Transverse colon (tissue), 4 donors: Measurements from ENCODE around the gene ATXN2. TPM values are rescaled to one million over a fixed set of nuclear protein-coding genes. Genes with fewer than 3 reads are reported as not detected.
"Not testable (repeated sequence)": the region's sequence is repeated elsewhere in the genome, so short reads cannot be mapped to it uniquely, and the experiment has no call there.

Source experiments
- DNase-seq: peaks from one replicate; pipeline ENCODE4 v3.0.0-alpha.2; 2019
- H3K27ac ChIP-seq, 4 donors: fragments of 200-600 bp; sonication (generic); 2 replicates each; pipeline ENCODE4 v1.5.1; 2016 to 2018; ENCODE audit warnings: inconsistent platforms in 4 of 4
- H3K27me3 ChIP-seq: fragments of 200-600 bp; sonication (generic); 2 replicates; pipeline ENCODE4 v1.5.1; 2017; ENCODE audit warnings: inconsistent platforms
- H3K36me3 ChIP-seq, 4 donors: fragments of 200-600 bp; sonication (generic); 2 replicates each; pipeline ENCODE4 v1.5.1; 2017 to 2019; ENCODE audit warnings: inconsistent platforms in 4 of 4
- H3K4me1 ChIP-seq, 4 donors: fragments of 200-600 bp; sonication (generic); 2 replicates each; pipeline ENCODE4 v1.5.1; 2017 to 2020; ENCODE audit warnings: inconsistent platforms in 4 of 4
- H3K4me3 ChIP-seq, 4 donors: fragments of 200-600 bp; sonication (generic); 1 replicate in 1 of 4; 2 replicates in 3 of 4; pipeline versions ENCODE4 v1.5.1 to v1.6.1; 2017 to 2019; ENCODE audit warnings: inconsistent platforms in 4 of 4
- H3K9me3 ChIP-seq, 2 donors: fragments of 200-600 bp; sonication (generic); 2 replicates each; pipeline ENCODE4 v1.5.1; 2017 to 2019; ENCODE audit warnings: inconsistent platforms in 2 of 2
- EP300 ChIP-seq: sonication (generic); formaldehyde crosslinking; IDR thresholded peaks from one replicate; pipeline ENCODE4 v1.6.1; 2017; ENCODE audit warnings: antibody characterized with exemption, low read depth
- POLR2A ChIP-seq: fragments of 450-650 bp; IDR thresholded peaks from one replicate; pipeline ENCODE4 v1.6.1; 2016; ENCODE audit warnings: antibody characterized with exemption, mild to moderate bottlenecking, moderate library complexity
- POLR2AphosphoS5 ChIP-seq, 3 donors: sonication (generic); formaldehyde crosslinking; IDR thresholded peaks; one replicate each; pipeline ENCODE4 v1.6.1; 2016; ENCODE audit warnings: antibody characterized with exemption in 3 of 3
- WGBS, 2 donors: methylation state at CpG; one replicate each; pipeline ENCODE4 v1.1.5; 2018; ENCODE audit warnings: low coverage in 1 of 2; 5-methylcytosine and 5-hydroxymethylcytosine counted together
- in situ Hi-C, 4 donors: fragments of 200-750 bp; cut with MboI; loops; one replicate each; pipeline versions ENCODE4 v1.15.0 to v1.15.1; 2017; ENCODE audit warnings: low sequenced_read_pairs in 3 of 4, low pct_ligation_motif_present in 1 of 4, low pct_unique_long_range_greater_than_20kb in 1 of 4
- intact Hi-C: fragments of 100-400 bp; cut with DNase I; formaldehyde crosslinking; loops from one replicate; pipeline ENCODE4 v1.15.1; 2023; ENCODE audit warnings: low total_unique reads
- total RNA-seq, 4 donors: library from RNA; depleted of rRNA; stranded (reverse); fragments of >200 nt; gene quantifications; one replicate each; pipeline ENCODE4 v1.1.0, GENCODE V29; 2016
- TF ChIP-seq, protein P1 (sequence below), 5 experiments: fragments of 200-600 bp in 3 of 5; fragments of 450-650 bp in 2 of 5; sonication (generic) in 3 of 5; IDR thresholded peaks; 1 replicate in 2 of 5; 2 replicates in 3 of 5; pipeline ENCODE4 v1.5.1; 2016 to 2017; ENCODE audit warnings: antibody characterized with exemption in 5 of 5, inconsistent platforms in 3 of 5, mild to moderate bottlenecking in 2 of 5, moderate library complexity in 1 of 5

ATXN2 gene
- total RNA-seq, 4 donors from 2014 or later, result 50.2 to 95.5 (median 83.2) TPM

DNA sequence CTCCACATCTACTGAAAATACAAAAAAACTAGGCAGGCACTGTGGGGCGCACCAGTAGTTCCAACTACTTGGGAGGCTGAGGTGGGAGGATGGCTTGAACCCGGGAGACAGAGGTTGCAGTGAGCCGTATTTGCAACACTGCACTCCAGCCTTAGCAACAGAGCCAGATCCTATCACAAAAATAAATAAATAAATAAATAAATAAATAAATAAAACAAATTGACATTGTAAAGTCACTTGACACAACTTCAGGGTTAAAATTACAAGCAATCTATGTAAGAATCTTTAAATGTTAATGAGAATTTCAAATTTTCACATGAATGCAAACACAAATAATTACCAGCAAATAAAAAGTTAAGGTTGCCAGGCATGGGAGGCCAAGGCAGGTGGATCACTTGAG, 11.1 kb downstream of the ATXN2 start:
- WGBS, 2 donors, result 83 to 85% methylated on average over 3 of the region's 3 CpGs
- peaks cover 0 to 35% (median 2%) of the 10 kb centered on the region in 4 donors for H3K4me1 ChIP-seq
- in situ Hi-C loops, result no loop called here

DNA sequence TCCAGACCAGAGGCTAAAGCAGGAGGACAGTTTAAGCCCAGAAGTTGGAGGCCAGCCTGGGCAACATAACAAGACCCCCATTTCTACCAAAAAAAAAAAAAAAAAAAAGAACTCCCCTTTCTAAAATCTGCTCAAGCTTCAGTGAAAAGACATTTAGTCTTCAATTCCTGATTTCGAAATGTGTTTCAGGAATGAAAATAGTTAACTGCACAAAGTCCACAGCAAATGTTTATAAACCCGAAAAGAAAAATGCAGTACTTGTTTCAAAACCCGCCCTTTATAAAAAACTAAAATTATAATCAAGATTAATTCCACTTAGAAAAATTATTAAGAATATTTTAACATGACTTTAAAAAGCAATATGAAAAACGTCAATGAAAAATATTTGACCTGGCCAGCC, 12.1 kb downstream of the ATXN2 start:
- intact Hi-C loops (no loop called here), in situ Hi-C loops (no loop called here)
- H3K9me3 ChIP-seq, result no peaks in the 10 kb centered on the region
- H3K4me1 ChIP-seq, result peaks cover 0 to 30% (median 2%) of the 10 kb centered on the region in 4 donors
- no peak overlapping the region for H3K27ac ChIP-seq
- no peaks in the 10 kb centered on the region for H3K27me3 ChIP-seq
- TF ChIP-seq, protein P1, sequence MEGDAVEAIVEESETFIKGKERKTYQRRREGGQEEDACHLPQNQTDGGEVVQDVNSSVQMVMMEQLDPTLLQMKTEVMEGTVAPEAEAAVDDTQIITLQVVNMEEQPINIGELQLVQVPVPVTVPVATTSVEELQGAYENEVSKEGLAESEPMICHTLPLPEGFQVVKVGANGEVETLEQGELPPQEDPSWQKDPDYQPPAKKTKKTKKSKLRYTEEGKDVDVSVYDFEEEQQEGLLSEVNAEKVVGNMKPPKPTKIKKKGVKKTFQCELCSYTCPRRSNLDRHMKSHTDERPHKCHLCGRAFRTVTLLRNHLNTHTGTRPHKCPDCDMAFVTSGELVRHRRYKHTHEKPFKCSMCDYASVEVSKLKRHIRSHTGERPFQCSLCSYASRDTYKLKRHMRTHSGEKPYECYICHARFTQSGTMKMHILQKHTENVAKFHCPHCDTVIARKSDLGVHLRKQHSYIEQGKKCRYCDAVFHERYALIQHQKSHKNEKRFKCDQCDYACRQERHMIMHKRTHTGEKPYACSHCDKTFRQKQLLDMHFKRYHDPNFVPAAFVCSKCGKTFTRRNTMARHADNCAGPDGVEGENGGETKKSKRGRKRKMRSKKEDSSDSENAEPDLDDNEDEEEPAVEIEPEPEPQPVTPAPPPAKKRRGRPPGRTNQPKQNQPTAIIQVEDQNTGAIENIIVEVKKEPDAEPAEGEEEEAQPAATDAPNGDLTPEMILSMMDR (IDR thresholded peaks at IDR 0.05), result no peak
- TF ChIP-seq POLR2AphosphoS5 (IDR thresholded peaks at IDR 0.05), result no peak
- no peak for TF ChIP-seq EP300
- no peak for TF ChIP-seq POLR2A
- no peak for DNase-seq
- 62 to 77% methylated on average over 4 of the region's 4 CpGs for WGBS, 2 donors
- H3K4me3 ChIP-seq, result no peak overlapping the region
- H3K36me3 ChIP-seq, result no peaks in the 10 kb centered on the region

More for the DNA sequence above, 11.1 kb downstream of the ATXN2 start:
- Histone ChIP-seq H3K36me3 (no peaks in the 10 kb centered on the region), H3K4me3 (no peak overlapping the region), H3K27ac (no peak overlapping the region), H3K9me3 (no peaks in the 10 kb centered on the region), H3K27me3 (no peaks in the 10 kb centered on the region)
- intact Hi-C loops, result no loop called here
- no peak for TF ChIP-seq EP300
- no peak for TF ChIP-seq POLR2AphosphoS5 (IDR thresholded peaks at IDR 0.05)
- TF ChIP-seq, protein P1 (IDR thresholded peaks at IDR 0.05), result no peak
- no peak for TF ChIP-seq POLR2A
- DNase-seq, result no peak

DNA sequence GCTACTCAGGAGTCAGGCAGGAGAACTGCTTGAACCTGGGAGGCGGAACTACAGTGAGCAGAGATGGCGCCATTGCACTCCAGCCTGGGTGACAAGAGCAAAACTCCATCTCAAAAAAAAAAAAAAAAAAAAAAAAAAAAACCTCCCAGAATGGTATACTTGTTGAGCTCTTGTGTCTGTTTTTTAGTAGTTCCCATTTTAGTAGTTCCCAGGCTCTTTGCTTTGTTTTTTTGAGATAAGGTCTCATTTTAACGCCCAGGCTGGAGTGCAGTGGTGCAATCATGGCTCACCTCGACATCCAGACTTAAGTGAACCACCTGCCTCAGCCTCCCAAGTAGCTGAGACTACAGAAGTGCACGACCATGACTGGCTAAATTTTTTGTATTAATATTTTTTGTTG, 13.4 kb downstream of the ATXN2 start:
- WGBS, 2 donors, result 89 to 90% methylated on average over 3 to 5 of the region's 5 CpGs
- DNase-seq, result no peak

DNA sequence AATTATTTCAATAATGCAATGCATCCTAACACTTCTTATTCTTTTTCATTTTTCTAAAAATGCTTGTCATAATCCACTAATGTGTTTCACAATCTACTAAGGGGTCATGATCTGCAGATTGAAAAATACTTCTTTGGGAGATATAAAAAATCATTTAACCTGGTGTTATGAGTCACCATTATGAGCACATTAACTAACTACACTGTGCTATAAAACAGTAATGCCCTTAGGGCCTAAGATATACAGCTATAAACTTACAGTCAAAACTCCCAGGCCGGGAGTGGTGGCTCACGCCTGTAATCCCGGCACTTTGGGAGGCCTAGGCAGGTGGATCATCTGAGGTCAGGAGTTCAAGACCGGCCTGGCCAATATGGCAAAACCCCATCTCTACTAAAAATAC, 14.2 kb downstream of the ATXN2 start:
- Histone ChIP-seq H3K27ac (no peak overlapping the region), H3K9me3 (no peaks in the 10 kb centered on the region), H3K4me3 (no peak overlapping the region), H3K36me3 (no peaks in the 10 kb centered on the region), H3K4me1 (peaks cover 0 to 24% (median 5%) of the 10 kb centered on the region in 4 donors), H3K27me3 (no peaks in the 10 kb centered on the region)
- intact Hi-C loops, result no loop called here
- DNase-seq, result no peak
- 48 to 49% methylated on average over 3 to 4 of the region's 4 CpGs for WGBS, 2 donors
- TF ChIP-seq POLR2A (no peak), EP300 (no peak), POLR2AphosphoS5 (IDR thresholded peaks at IDR 0.05) (no peak)
- TF ChIP-seq, protein P1 (IDR thresholded peaks at IDR 0.05), result no peak
- in situ Hi-C loops, result no loop called here

More for the DNA sequence above, 13.4 kb downstream of the ATXN2 start:
- TF ChIP-seq, protein P1 (IDR thresholded peaks at IDR 0.05), result no peak
- TF ChIP-seq POLR2AphosphoS5 (IDR thresholded peaks at IDR 0.05) (no peak), EP300 (no peak), POLR2A (no peak)
- no peaks in the 10 kb centered on the region for H3K27me3 ChIP-seq
- peaks cover 0 to 24% (median 5%) of the 10 kb centered on the region in 4 donors for H3K4me1 ChIP-seq
- H3K4me3 ChIP-seq, result no peak overlapping the region
- no peaks in the 10 kb centered on the region for H3K36me3 ChIP-seq
- H3K27ac ChIP-seq, result no peak overlapping the region
- intact Hi-C loops, result no loop called here
- in situ Hi-C loops, result no loop called here
- no peaks in the 10 kb centered on the region for H3K9me3 ChIP-seq

DNA sequence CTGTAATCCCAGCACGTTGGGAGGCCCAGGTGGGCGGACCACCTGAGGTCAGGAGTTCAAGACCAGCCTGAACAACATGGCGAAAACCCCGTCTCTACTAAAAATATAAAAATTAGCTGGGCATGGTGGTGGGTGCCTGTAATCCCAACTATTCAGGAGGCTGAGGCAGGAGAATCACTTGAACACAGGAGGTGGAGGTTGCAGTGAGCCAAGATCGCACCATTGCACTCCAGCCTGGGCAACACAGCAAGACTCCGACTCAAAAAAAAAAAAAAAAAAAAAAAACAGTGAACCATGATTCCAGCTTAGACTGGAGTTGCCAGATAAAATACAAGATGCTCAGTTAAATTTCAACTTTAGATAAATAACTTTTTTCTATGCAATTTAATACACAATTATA, 15.6 kb downstream of the ATXN2 start:
- H3K9me3 ChIP-seq, H3K4me3 ChIP-seq, in situ Hi-C loops, H3K27me3 ChIP-seq, DNase-seq, intact Hi-C loops, H3K36me3 ChIP-seq, H3K27ac ChIP-seq: not testable (repeated sequence)
- WGBS, 2 donors, result 93 to 95% methylated on average over 3 to 6 of the region's 6 CpGs
- peaks cover 0 to 32% (median 5%) of the 10 kb centered on the region in 4 donors for H3K4me1 ChIP-seq
